ENCODE data around the gene GGTA1.

GRCh38 chr9:121447321-121447834, 52.3 kb downstream of the GGTA1 start:
- no peak for TF ChIP-seq EZH2 (IDR thresholded peaks at IDR 0.05)
- no peak for TF ChIP-seq YY1 (IDR thresholded peaks at IDR 0.05; ENCODE audit: extremely low read depth, insufficient replicate concordance, low read depth, low read length)
- no peak for TF ChIP-seq CTCF (IDR thresholded peaks at IDR 0.05 in 2 of 3, conservative IDR thresholded peaks at IDR 0.05 in 1 of 3; ENCODE audit: borderline replicate concordance in 1 of 3, insufficient read depth in 1 of 3, low read depth in 2 of 3, low read length in 2 of 3)

Data from HCT116 (cell line).